Measurements from ENCODE around the gene ZNF503. TPM values are rescaled to one million over a fixed set of nuclear protein-coding genes. Genes with fewer than 3 reads are reported as not detected.

Gene ZNF503
- total RNA-seq, 1 experiment from 2014 or later: 42.3 TPM

GRCh38 chr10:75398692-75399460, 2.7 kb downstream of the ZNF503 start:
- ChIA-PET CTCF (interaction anchor here (1.2 to 1.5 kb wide), 2 partner anchors 173 to 638 kb away, joined by 3 to 9 read pairs; no protein-coding TSS in a partner anchor), POLR2A (ENCODE audit: unreplicated experiment) (no interaction called here)
- ATAC-seq: no peak
- peaks cover 69% of the 10 kb centered on the region for H3K79me2 ChIP-seq (ENCODE audit: low read length)
- intact Hi-C loops (cut with micrococcal nuclease): loop anchor here (5.0 kb wide), 1 partner anchor 212 kb away; no protein-coding TSS in a partner anchor
- no peaks in the 10 kb centered on the region for H3K9me3 ChIP-seq (ENCODE audit: low read length)
- no peaks in the 10 kb centered on the region for H3K9me2 ChIP-seq (replicated peaks; ENCODE audit: low read length)
- no peaks in the 10 kb centered on the region for H3F3A ChIP-seq (ENCODE audit: low read length, unreplicated experiment)
- peak overlapping the region; percentile 84 for H3K4me2 ChIP-seq (ENCODE audit: low read length)
- H3K36me3 ChIP-seq (ENCODE audit: low read depth, low read length): no peaks in the 10 kb centered on the region
- H3K4me1 ChIP-seq (ENCODE audit: insufficient read depth, low read length): peaks cover 6% of the 10 kb centered on the region; the same call in 1 of the 2 replicates
- DNase-seq: peak; percentile 71
- peak overlapping the region; percentile 79 for H3K4me3 ChIP-seq (ENCODE audit: low read length)
- peak overlapping the region; percentile 32 for H2AFZ ChIP-seq (ENCODE audit: low read length)
- peak; percentile 97 for TF ChIP-seq EZH2 (IDR thresholded peaks at IDR 0.05; ENCODE audit: low read length, unreplicated experiment)
- TF ChIP-seq EZH2phosphoT487 (IDR thresholded peaks at IDR 0.05; ENCODE audit: borderline replicate concordance, low read length): peak; percentile 93; the same call in 1 of the 2 replicates
- 0 out of 2 replicates have a peak, but pooled peaks have one; percentile 21 for TF ChIP-seq CTCF (conservative IDR thresholded peaks at IDR 0.05; ENCODE audit: low read depth, low read length)
- H4K20me1 ChIP-seq (ENCODE audit: low read length): peaks cover 22% of the 10 kb centered on the region
- peak overlapping the region; percentile 80 for H3K9ac ChIP-seq (ENCODE audit: low read length)
- BruUV-seq (replicated peaks): no TSS peak
- H3K27me3 ChIP-seq (ENCODE audit: low read length): peaks cover 90% of the 10 kb centered on the region
- peak overlapping the region; percentile 41 for H3K27ac ChIP-seq (ENCODE audit: low read length)

- H4K20me1 ChIP-seq (ENCODE audit: low read length): peaks cover 22% of the 10 kb centered on the region
- H2AFZ ChIP-seq (ENCODE audit: low read length): peak overlapping the region; percentile 32
- H3K4me2 ChIP-seq (ENCODE audit: low read length): peak overlapping the region; percentile 84
- H3F3A ChIP-seq (ENCODE audit: low read length, unreplicated experiment): no peaks in the 10 kb centered on the region
- peaks cover 84% of the 10 kb centered on the region for H3K27me3 ChIP-seq (ENCODE audit: low read length)
- H3K9me2 ChIP-seq (replicated peaks; ENCODE audit: low read length): no peaks in the 10 kb centered on the region
- intact Hi-C loops (cut with micrococcal nuclease): loop anchor here (5.0 kb wide), 1 partner anchor 211 kb away; no protein-coding TSS in a partner anchor
- H3K4me1 ChIP-seq (ENCODE audit: insufficient read depth, low read length): peaks cover 6% of the 10 kb centered on the region; the same call in 1 of the 2 replicates
- peak overlapping the region; percentile 80 for H3K9ac ChIP-seq (ENCODE audit: low read length)
- ChIA-PET POLR2A (ENCODE audit: unreplicated experiment) (interaction anchor here (0.7 kb wide), 1 partner anchor 1707 kb away, joined by 5 read pairs; no protein-coding TSS in a partner anchor), CTCF (interaction anchor here (0.7 kb wide), 2 partner anchors 905 to 914 kb away, joined by 3 to 4 read pairs; no protein-coding TSS in a partner anchor)
- peak overlapping the region; percentile 41 for H3K27ac ChIP-seq (ENCODE audit: low read length)
- no peaks in the 10 kb centered on the region for H3K36me3 ChIP-seq (ENCODE audit: low read depth, low read length)
- peaks cover 62% of the 10 kb centered on the region for H3K79me2 ChIP-seq (ENCODE audit: low read length)
- TF ChIP-seq EZH2 (IDR thresholded peaks at IDR 0.05; ENCODE audit: low read length, unreplicated experiment) (no peak), EZH2phosphoT487 (IDR thresholded peaks at IDR 0.05; ENCODE audit: borderline replicate concordance, low read length) (no peak), CTCF (conservative IDR thresholded peaks at IDR 0.05; ENCODE audit: low read depth, low read length) (no peak)
- BruUV-seq (replicated peaks): TSS peak; percentile 9
- H3K9me3 ChIP-seq (ENCODE audit: low read length): no peaks in the 10 kb centered on the region
- H3K4me3 ChIP-seq (ENCODE audit: low read length): peak overlapping the region; percentile 79
- ATAC-seq (no peak), DNase-seq (peak; percentile 60)
Observed at GRCh38 chr10:75398200-75398691, 3.3 kb downstream of the ZNF503 start.

All from PC-3 (cell line).